ENCODE measurements around the gene NRCAM. TPM values are rescaled to one million over a fixed set of nuclear protein-coding genes. Genes with fewer than 3 reads are reported as not detected.

NRCAM gene
- total RNA-seq, 4 donors from 2014 or later, result 10.1 to 19.5 (median 13.0) TPM

GRCh38 chr7:108308276-108308675, 148.0 kb downstream of the NRCAM start:
- no peak for DNase-seq
- Histone ChIP-seq H3K27ac (no peak overlapping the region), H3K9me3 (no peaks in the 10 kb centered on the region), H3K4me3 (replicated peaks in 1 of 3) (no peak overlapping the region), H3K36me3 (no peaks in the 10 kb centered on the region), H3K27me3 (no peaks in the 10 kb centered on the region), H3K4me1 (peaks cover 6 to 18% of the 10 kb centered on the region in 2 donors)
- no peak for TF ChIP-seq POLR2A (IDR thresholded peaks at IDR 0.05)
- intact Hi-C loops (cut with DNase I), result no loop called here
- WGBS, 2 donors, result 92 to 94% methylated on average over 3 of the region's 3 CpGs

DNA sequence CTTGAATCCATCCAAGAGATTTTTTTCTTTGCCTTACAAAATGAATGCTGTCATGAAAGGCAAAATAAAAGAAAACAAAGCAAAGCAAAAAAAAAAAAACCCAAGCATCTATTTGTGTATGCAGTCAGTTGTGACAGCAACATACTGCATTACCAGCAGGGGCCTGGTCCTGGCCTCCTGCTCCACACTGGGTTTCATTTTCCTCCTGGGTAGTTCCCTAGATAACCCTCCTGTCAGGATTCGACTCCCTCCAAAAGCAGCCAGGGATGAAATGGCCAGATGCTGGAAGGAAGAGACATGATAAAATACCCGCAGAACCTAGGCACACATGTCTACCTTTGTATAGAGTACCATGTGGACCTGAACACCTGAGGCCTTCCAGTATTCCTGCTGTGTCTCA, 148.6 kb downstream of the NRCAM start:
- no peaks in the 10 kb centered on the region for H3K27me3 ChIP-seq
- H3K9me3 ChIP-seq, result no peaks in the 10 kb centered on the region
- peaks cover 6 to 18% of the 10 kb centered on the region in 2 donors for H3K4me1 ChIP-seq
- H3K36me3 ChIP-seq, result no peaks in the 10 kb centered on the region
- H3K4me3 ChIP-seq (replicated peaks in 1 of 3), result no peak overlapping the region
- H3K27ac ChIP-seq, result no peak overlapping the region
- TF ChIP-seq POLR2A (IDR thresholded peaks at IDR 0.05) (no peak), CTCF (IDR thresholded peaks at IDR 0.05) (no peak)
- 44 to 77% methylated on average over 2 of the region's 2 CpGs for WGBS, 2 donors
- DNase-seq, result no peak
- intact Hi-C loops (cut with DNase I), result no loop called here

- WGBS, 2 donors, result 72 to 80% methylated on average over 6 of the region's 6 CpGs
- H3K4me1 ChIP-seq, result peaks cover 6 to 18% of the 10 kb centered on the region in 2 donors
- intact Hi-C loops (cut with DNase I), result no loop called here
- no peak overlapping the region for H3K27ac ChIP-seq
- no peak overlapping the region for H3K4me3 ChIP-seq (replicated peaks in 1 of 3)
- DNase-seq, result no peak
- no peaks in the 10 kb centered on the region for H3K9me3 ChIP-seq
- H3K36me3 ChIP-seq, result no peaks in the 10 kb centered on the region
- no peak for TF ChIP-seq CTCF (IDR thresholded peaks at IDR 0.05)
- no peak for TF ChIP-seq POLR2A (IDR thresholded peaks at IDR 0.05)
- no peaks in the 10 kb centered on the region for H3K27me3 ChIP-seq
Observed at GRCh38 chr7:108307194-108307593, 149.0 kb downstream of the NRCAM start.

- no peak for DNase-seq
- H3K4me3 ChIP-seq (replicated peaks in 1 of 3), result no peak overlapping the region
- H3K27me3 ChIP-seq, result no peaks in the 10 kb centered on the region
- no peak overlapping the region for H3K27ac ChIP-seq
- no peak for TF ChIP-seq POLR2A (IDR thresholded peaks at IDR 0.05)
- TF ChIP-seq CTCF (IDR thresholded peaks at IDR 0.05), result no peak
- intact Hi-C loops (cut with DNase I), result no loop called here
- H3K4me1 ChIP-seq, result peaks cover 0 to 2% of the 10 kb centered on the region in 2 donors
- WGBS, 2 donors, result 91 to 94% methylated on average over 3 of the region's 3 CpGs
- no peaks in the 10 kb centered on the region for H3K9me3 ChIP-seq
- H3K36me3 ChIP-seq, result no peaks in the 10 kb centered on the region
Observed at GRCh38 chr7:108303332-108303731, 152.9 kb downstream of the NRCAM start.

DNA sequence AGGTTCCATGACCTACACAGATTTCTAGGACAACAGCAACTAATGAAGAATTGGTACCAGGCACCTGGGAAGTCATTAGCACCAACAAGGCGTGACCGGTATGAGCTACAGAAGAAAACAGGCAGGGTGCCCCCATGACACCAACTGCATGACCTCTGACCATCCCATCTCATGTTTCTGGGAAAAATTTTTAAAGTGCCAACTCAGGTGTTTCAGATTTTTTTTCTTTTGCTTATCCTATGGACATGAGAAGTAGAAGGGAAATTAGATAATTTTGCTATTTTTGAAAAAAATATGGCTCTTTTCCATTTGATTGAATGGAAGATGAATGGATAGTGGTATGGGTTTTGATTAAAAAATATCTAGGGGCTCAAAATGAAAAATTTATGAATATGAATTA, 154.8 kb downstream of the NRCAM start:
- 88 to 97% methylated on average over 2 of the region's 2 CpGs for WGBS, 2 donors
- intact Hi-C loops (cut with DNase I), result no loop called here
- H3K27me3 ChIP-seq, result no peaks in the 10 kb centered on the region
- no peak overlapping the region for H3K27ac ChIP-seq
- TF ChIP-seq POLR2A (IDR thresholded peaks at IDR 0.05) (no peak), CTCF (IDR thresholded peaks at IDR 0.05) (no peak)
- DNase-seq, result no peak
- H3K4me1 ChIP-seq, result no peaks in the 10 kb centered on the region
- H3K36me3 ChIP-seq, result no peaks in the 10 kb centered on the region
- no peaks in the 10 kb centered on the region for H3K9me3 ChIP-seq
- no peak overlapping the region for H3K4me3 ChIP-seq (replicated peaks in 1 of 3)
